SK-N-SH treated with all-trans-retinoic acid at 6 μM for 48 hours (cell line): Measurements from ENCODE around the gene LGMN.
"Not testable (repeated sequence)": the region's sequence is repeated elsewhere in the genome, so short reads cannot be mapped to it uniquely, and the experiment has no call there.

Experiments
- ATAC-seq: fragments of 200-7000 bp; cut with Tn5 transposase; 3 replicates; pipeline ENCODE4 v1.9.1; 2020; ENCODE audit warnings: mild to moderate bottlenecking, moderate library complexity
- ARNTL ChIP-seq: fragments of 450-650 bp; formaldehyde crosslinking; IDR thresholded peaks from 2 replicates; pipeline ENCODE4 v1.5.0; 2020; ENCODE audit warnings: low read depth, mild to moderate bottlenecking, moderate library complexity, borderline replicate concordance
- CREB5 ChIP-seq: fragments of 250-450 bp; sonication (Bioruptor Pico); IDR thresholded peaks from 2 replicates; pipeline ENCODE4 v1.5.1; 2020; ENCODE audit warnings: low read depth, mild to moderate bottlenecking, moderate library complexity
- CSDC2 ChIP-seq: fragments of 250-450 bp; sonication (Bioruptor Pico); IDR thresholded peaks from 2 replicates; pipeline ENCODE4 v1.5.0; 2020; ENCODE audit warnings: mild to moderate bottlenecking, moderate library complexity
- CSRNP3 ChIP-seq: fragments of 250-450 bp; sonication (Bioruptor Pico); IDR thresholded peaks from 2 replicates; pipeline ENCODE4 v1.5.1; 2021; ENCODE audit warnings: mild to moderate bottlenecking, moderate library complexity
- ESRRG ChIP-seq: fragments of 250-450 bp; sonication (Bioruptor Pico); IDR thresholded peaks from 2 replicates; pipeline ENCODE4 v1.6.1; 2021; ENCODE audit warnings: mild to moderate bottlenecking
- GLIS3 ChIP-seq: fragments of 250-450 bp; sonication (Bioruptor Pico); IDR thresholded peaks from 2 replicates; pipeline ENCODE4 v1.5.0; 2020; ENCODE audit warnings: mild to moderate bottlenecking, moderate library complexity
- ISL1 ChIP-seq: fragments of 250-450 bp; sonication (Bioruptor Pico); IDR thresholded peaks from 2 replicates; pipeline ENCODE4 v2.1.2; 2022; ENCODE audit warnings: mild to moderate bottlenecking, moderate library complexity
- PATZ1 ChIP-seq: fragments of 250-450 bp; sonication (Bioruptor Pico); IDR thresholded peaks from 2 replicates; pipeline ENCODE4 v1.8.0; 2020; ENCODE audit warnings: mild to moderate bottlenecking, moderate library complexity, borderline replicate concordance
- PPARA ChIP-seq: fragments of 250-450 bp; sonication (Bioruptor Pico); IDR thresholded peaks from 2 replicates; pipeline ENCODE4 v1.5.0; 2020; ENCODE audit warnings: mild to moderate bottlenecking, borderline replicate concordance
- RARB ChIP-seq: fragments of 250-450 bp; sonication (Bioruptor Pico); IDR thresholded peaks from 2 replicates; pipeline ENCODE4 v1.8.0; 2021; ENCODE audit warnings: mild to moderate bottlenecking, moderate library complexity
- SNAI2 ChIP-seq: fragments of 250-450 bp; sonication (Bioruptor Pico); IDR thresholded peaks from 2 replicates; pipeline ENCODE4 v1.5.0; 2020; ENCODE audit warnings: mild to moderate bottlenecking, moderate library complexity
- TOX ChIP-seq: fragments of 250-450 bp; sonication (Bioruptor Pico); IDR thresholded peaks from 2 replicates; pipeline ENCODE4 v1.8.0; 2021; ENCODE audit warnings: mild to moderate bottlenecking, moderate library complexity, borderline replicate concordance
- TSHZ2 ChIP-seq: fragments of 250-450 bp; sonication (Bioruptor Pico); IDR thresholded peaks from 2 replicates; pipeline ENCODE4 v1.5.0; 2020; ENCODE audit warnings: mild to moderate bottlenecking, moderate library complexity
- ZC3H10 ChIP-seq: fragments of 250-450 bp; sonication (Bioruptor Pico); IDR thresholded peaks from 2 replicates; pipeline ENCODE4 v1.5.1; 2021; ENCODE audit warnings: mild to moderate bottlenecking, moderate library complexity
- ZFP3 ChIP-seq: fragments of 250-450 bp; sonication (Bioruptor Pico); IDR thresholded peaks from 2 replicates; pipeline ENCODE4 v1.5.0; 2020; ENCODE audit warnings: mild to moderate bottlenecking, moderate library complexity
- ZNF70 ChIP-seq: fragments of 450-650 bp; formaldehyde crosslinking; IDR thresholded peaks from 2 replicates; pipeline ENCODE4 v1.5.0; 2020; ENCODE audit warnings: mild to moderate bottlenecking, moderate library complexity
- ZNF8 ChIP-seq: fragments of 450-650 bp; formaldehyde crosslinking; IDR thresholded peaks from 2 replicates; pipeline ENCODE4 v1.5.0; 2020; ENCODE audit warnings: mild to moderate bottlenecking, moderate library complexity

LGMN gene

GRCh38 chr14:92683041-92683440, 65.4 kb downstream of the LGMN start (continued):
- TF ChIP-seq PATZ1 (CRISPR knock-in tag), result no peak
- no peak for TF ChIP-seq ZC3H10 (CRISPR knock-in tag)
- no peak for TF ChIP-seq ARNTL (CRISPR knock-in tag)
- no peak for TF ChIP-seq ZFP3 (CRISPR knock-in tag)

GRCh38 chr14:92680781-92681650, 67.4 kb downstream of the LGMN start:
- ATAC-seq, result peak; percentile 91
- TF ChIP-seq ZNF70 (CRISPR knock-in tag) (no peak), TOX (CRISPR knock-in tag) (no peak)

- not testable (repeated sequence) for ATAC-seq
These were observed 68.1 kb downstream of the LGMN start for GRCh38 chr14:92680330-92680729.

- TF ChIP-seq SNAI2 (CRISPR knock-in tag), result no peak
- TF ChIP-seq ZNF8 (CRISPR knock-in tag), result no peak
- TF ChIP-seq GLIS3 (CRISPR knock-in tag), result no peak
- no peak for TF ChIP-seq TSHZ2 (CRISPR knock-in tag)
- no peak for ATAC-seq
These were observed 69.2 kb downstream of the LGMN start for GRCh38 chr14:92679246-92679645.

- no peak for ATAC-seq
- no peak for TF ChIP-seq TSHZ2 (CRISPR knock-in tag)
- no peak for TF ChIP-seq ESRRG (CRISPR knock-in tag)
- no peak for TF ChIP-seq ZC3H10 (CRISPR knock-in tag)
- TF ChIP-seq CSDC2 (CRISPR knock-in tag), result no peak
- TF ChIP-seq ZFP3 (CRISPR knock-in tag), result no peak
- no peak for TF ChIP-seq CSRNP3 (CRISPR knock-in tag)
- no peak for TF ChIP-seq SNAI2 (CRISPR knock-in tag)
- no peak for TF ChIP-seq ARNTL (CRISPR knock-in tag)
- no peak for TF ChIP-seq PATZ1 (CRISPR knock-in tag)
- no peak for TF ChIP-seq RARB (CRISPR knock-in tag)
- TF ChIP-seq CREB5, result no peak
- no peak for TF ChIP-seq ISL1 (CRISPR knock-in tag)
- TF ChIP-seq ZNF8 (CRISPR knock-in tag), result no peak
- no peak for TF ChIP-seq TOX (CRISPR knock-in tag)
- no peak for TF ChIP-seq GLIS3 (CRISPR knock-in tag)
- TF ChIP-seq PPARA, result no peak
- TF ChIP-seq, all 23 proteins: peak for 0
These were observed 69.7 kb downstream of the LGMN start for GRCh38 chr14:92678766-92679165.
